Measurements from ENCODE around the gene DZIP1.
"Not testable (repeated sequence)": the region's sequence is repeated elsewhere in the genome, so short reads cannot be mapped to it uniquely, and the experiment has no call there.

DZIP1 gene

GRCh38 chr13:95644601-95645052 is at the start of gene DZIP1:
DZIP1 (minus strand) TSS chr13:95644706; CDS start chr13:95642029, 2,677 bp downstream.
- no peak for DNase-seq

GRCh38 chr13:95690986-95691385 is 46.5 kb upstream of the DZIP1 start:
- DNase-seq: not testable (repeated sequence)

GRCh38 chr13:95689582-95689926 is 45.0 kb upstream of the DZIP1 start:
- no peak for DNase-seq

GRCh38 chr13:95684960-95685359 is 40.5 kb upstream of the DZIP1 start:
- not testable (repeated sequence) for DNase-seq

- DNase-seq: no peak
Measured at GRCh38 chr13:95684418-95684817, 39.9 kb upstream of the DZIP1 start.

- no peak for DNase-seq
Measured at GRCh38 chr13:95679722-95680121, 35.2 kb upstream of the DZIP1 start.

- DNase-seq: no peak
Measured at GRCh38 chr13:95678967-95679366, 34.5 kb upstream of the DZIP1 start.

GRCh38 chr13:95677564-95678266 is 33.2 kb upstream of the DZIP1 start:
- no peak for DNase-seq

GRCh38 chr13:95676762-95677563 is 32.5 kb upstream of the DZIP1 start, which contains the start of gene DNAJC3:
DNAJC3 (plus strand) TSS chr13:95677139; CDS start chr13:95677256, 117 bp downstream.
- peak; percentile 99 for DNase-seq

- DNase-seq: no peak
Measured at GRCh38 chr13:95676105-95676761, 31.7 kb upstream of the DZIP1 start.

GRCh38 chr13:95671597-95671996 is 27.1 kb upstream of the DZIP1 start:
- DNase-seq: no peak

- DNase-seq: not testable (repeated sequence)
Measured at GRCh38 chr13:95667235-95667634, 22.7 kb upstream of the DZIP1 start.

- no peak for DNase-seq
Measured at GRCh38 chr13:95660981-95661581, 16.6 kb upstream of the DZIP1 start.

- DNase-seq: no peak
Measured at GRCh38 chr13:95659500-95659899, 15.0 kb upstream of the DZIP1 start.

GRCh38 chr13:95656386-95657015 is 12.0 kb upstream of the DZIP1 start:
- no peak for DNase-seq

- no peak for DNase-seq
Measured at GRCh38 chr13:95652821-95653220, 8.3 kb upstream of the DZIP1 start.

- no peak for DNase-seq
Measured at GRCh38 chr13:95652244-95652764, 7.8 kb upstream of the DZIP1 start.

- no peak for DNase-seq
Measured at GRCh38 chr13:95650696-95651095, 6.2 kb upstream of the DZIP1 start.

- no peak for DNase-seq
Measured at GRCh38 chr13:95647321-95647720, 2.8 kb upstream of the DZIP1 start.

- no peak for DNase-seq
Measured at GRCh38 chr13:95643936-95644598, 439 bp downstream of the DZIP1 start.

- DNase-seq: no peak
Measured at GRCh38 chr13:95643571-95643935, 953 bp downstream of the DZIP1 start.

GRCh38 chr13:95642999-95643398 is 1.5 kb downstream of the DZIP1 start:
- DNase-seq: no peak
